Effector memory CD4-positive, alpha-beta T cell (primary cell): ENCODE results near the gene UBE2V1.
"Not testable (repeated sequence)": the region's sequence is repeated elsewhere in the genome, so short reads cannot be mapped to it uniquely, and the experiment has no call there.

Experiments used
- DNase-seq, 3 donors: peaks; one replicate each; pipeline ENCODE4 v3.0.0-alpha.2; 2020
- H3K27ac ChIP-seq: 2 replicates; pipeline ENCODE4 v1.7.0; 2013; ENCODE audit warnings: mild to moderate bottlenecking, low read length, moderate library complexity; ENCODE audit not compliant: insufficient read depth, poor library complexity, severe bottlenecking
- H3K27me3 ChIP-seq: replicated peaks from 2 replicates; pipeline ENCODE4 v1.7.0; 2013; ENCODE audit warnings: mild to moderate bottlenecking, low read length; ENCODE audit not compliant: insufficient read depth, control insufficient read depth, poor library complexity, severe bottlenecking
- H3K36me3 ChIP-seq: 2 replicates; pipeline ENCODE4 v1.7.0; 2013; ENCODE audit warnings: mild to moderate bottlenecking, low read length, moderate library complexity; ENCODE audit not compliant: control insufficient read depth, insufficient read depth
- H3K4me1 ChIP-seq: 2 replicates; pipeline ENCODE4 v1.7.0; 2013; ENCODE audit warnings: low read length, mild to moderate bottlenecking; ENCODE audit not compliant: control insufficient read depth, insufficient read depth, poor library complexity, severe bottlenecking
- H3K4me3 ChIP-seq: 2 replicates; pipeline ENCODE4 v1.7.0; 2013; ENCODE audit warnings: low read length, low read depth, mild to moderate bottlenecking; ENCODE audit not compliant: insufficient read depth, poor library complexity, severe bottlenecking
- H3K9me3 ChIP-seq: 2 replicates; pipeline ENCODE4 v1.7.0; 2013; ENCODE audit warnings: mild to moderate bottlenecking, low read length, moderate library complexity; ENCODE audit not compliant: control insufficient read depth

UBE2V1 gene

GRCh38 chr20:50137702-50138101, 24.8 kb upstream of the UBE2V1 start:
- DNase-seq, H3K27ac ChIP-seq, H3K4me3 ChIP-seq, H3K9me3 ChIP-seq, H3K4me1 ChIP-seq, H3K27me3 ChIP-seq: not testable (repeated sequence)
- peaks cover 33% of the 10 kb centered on the region for H3K36me3 ChIP-seq

GRCh38 chr20:50136822-50137599, 24.1 kb upstream of the UBE2V1 start:
- no peak for DNase-seq
- H3K27ac ChIP-seq, result no peak overlapping the region

GRCh38 chr20:50135157-50135556, 22.2 kb upstream of the UBE2V1 start:
- not testable (repeated sequence) for H3K27ac ChIP-seq, H3K9me3 ChIP-seq, H3K27me3 ChIP-seq, H3K4me3 ChIP-seq, H3K4me1 ChIP-seq, DNase-seq
- H3K36me3 ChIP-seq, result peaks cover 34% of the 10 kb centered on the region

More at GRCh38 chr20:50136822-50137599, 24.1 kb upstream of the UBE2V1 start:
- H3K27me3 ChIP-seq, result no peaks in the 10 kb centered on the region
- peaks cover 33% of the 10 kb centered on the region for H3K36me3 ChIP-seq
- H3K9me3 ChIP-seq, result no peaks in the 10 kb centered on the region
- no peaks in the 10 kb centered on the region for H3K4me1 ChIP-seq
- H3K4me3 ChIP-seq, result no peak overlapping the region

- no peak overlapping the region for H3K4me3 ChIP-seq
- H3K4me1 ChIP-seq, result no peaks in the 10 kb centered on the region
- DNase-seq, result no peak
- no peak overlapping the region for H3K27ac ChIP-seq
- peaks cover 44% of the 10 kb centered on the region for H3K36me3 ChIP-seq
- H3K27me3 ChIP-seq, result no peaks in the 10 kb centered on the region
- H3K9me3 ChIP-seq, result no peaks in the 10 kb centered on the region
Measured at GRCh38 chr20:50133474-50134217, 20.7 kb upstream of the UBE2V1 start.

- Histone ChIP-seq H3K27ac (no peak overlapping the region), H3K4me1 (no peaks in the 10 kb centered on the region)
Measured at GRCh38 chr20:50133041-50133440, 20.1 kb upstream of the UBE2V1 start.

GRCh38 chr20:50130995-50131394, 18.0 kb upstream of the UBE2V1 start:
- DNase-seq, result no peak
- Histone ChIP-seq H3K36me3 (peaks cover 67% of the 10 kb centered on the region), H3K9me3 (no peaks in the 10 kb centered on the region), H3K27me3 (no peaks in the 10 kb centered on the region), H3K27ac (no peak overlapping the region), H3K4me1 (no peaks in the 10 kb centered on the region), H3K4me3 (no peak overlapping the region)

More at GRCh38 chr20:50133041-50133440, 20.1 kb upstream of the UBE2V1 start:
- no peaks in the 10 kb centered on the region for H3K27me3 ChIP-seq
- DNase-seq, result no peak
- H3K4me3 ChIP-seq, result no peak overlapping the region
- H3K36me3 ChIP-seq, result peaks cover 50% of the 10 kb centered on the region
- H3K9me3 ChIP-seq, result no peaks in the 10 kb centered on the region

GRCh38 chr20:50130356-50130723, 17.4 kb upstream of the UBE2V1 start:
- no peaks in the 10 kb centered on the region for H3K9me3 ChIP-seq
- no peaks in the 10 kb centered on the region for H3K27me3 ChIP-seq
- no peaks in the 10 kb centered on the region for H3K4me1 ChIP-seq
- no peak for DNase-seq
- peaks cover 74% of the 10 kb centered on the region for H3K36me3 ChIP-seq
- no peak overlapping the region for H3K27ac ChIP-seq
- H3K4me3 ChIP-seq, result no peak overlapping the region

GRCh38 chr20:50129662-50130355, 16.9 kb upstream of the UBE2V1 start:
- no peak for DNase-seq
- H3K27me3 ChIP-seq, result no peaks in the 10 kb centered on the region
- no peaks in the 10 kb centered on the region for H3K4me1 ChIP-seq
- no peaks in the 10 kb centered on the region for H3K9me3 ChIP-seq
- no peak overlapping the region for H3K4me3 ChIP-seq
- no peak overlapping the region for H3K27ac ChIP-seq
- H3K36me3 ChIP-seq, result peaks cover 70% of the 10 kb centered on the region

GRCh38 chr20:50128520-50128905, 15.6 kb upstream of the UBE2V1 start:
- Histone ChIP-seq H3K4me1 (no peaks in the 10 kb centered on the region), H3K9me3 (no peaks in the 10 kb centered on the region), H3K36me3 (peaks cover 63% of the 10 kb centered on the region), H3K27me3 (no peaks in the 10 kb centered on the region), H3K27ac (no peak overlapping the region), H3K4me3 (no peak overlapping the region)
- no peak for DNase-seq
